Mesendoderm (in vitro differentiated cells): ENCODE results near the gene VRK1.

ENCODE experiments used
- DNase-seq: peaks from one replicate; pipeline ENCODE4 v3.0.0; 2013
- H2AK5ac ChIP-seq: 2 replicates; pipeline ENCODE4 v1.6.1; 2013; ENCODE audit warnings: low read length, inconsistent platforms
- H2BK120ac ChIP-seq: 2 replicates; pipeline ENCODE4 v1.6.1; 2013; ENCODE audit warnings: low read depth, mild to moderate bottlenecking, low read length, moderate library complexity, mixed read lengths
- H2BK15ac ChIP-seq: replicated peaks from 2 replicates; pipeline ENCODE4 v1.6.1; 2013; ENCODE audit warnings: low read depth, mild to moderate bottlenecking, moderate library complexity
- H2BK5ac ChIP-seq: 2 replicates; pipeline ENCODE4 v1.6.1; 2013; ENCODE audit warnings: low read length, inconsistent platforms
- H3K18ac ChIP-seq: 2 replicates; pipeline ENCODE4 v1.6.1; 2013; ENCODE audit warnings: mild to moderate bottlenecking, low read length, mixed read lengths
- H3K23ac ChIP-seq: one replicate; pipeline ENCODE4 v1.6.1; 2013; ENCODE audit warnings: low read length
- H3K27ac ChIP-seq: 2 replicates; pipeline ENCODE4 v1.5.1; 2013; ENCODE audit warnings: low read depth, mild to moderate bottlenecking, inconsistent platforms, low read length, moderate library complexity
- H3K27me3 ChIP-seq: 2 replicates; pipeline ENCODE4 v1.6.1; 2013; ENCODE audit warnings: low read length, control low read depth, mild to moderate bottlenecking, inconsistent platforms; ENCODE audit not compliant: insufficient read depth, poor library complexity
- H3K36me3 ChIP-seq: 2 replicates; pipeline ENCODE4 v1.6.1; 2013; ENCODE audit warnings: low read length, inconsistent platforms; ENCODE audit not compliant: control insufficient read depth, insufficient read depth
- H3K4ac ChIP-seq: one replicate; pipeline ENCODE4 v1.6.1; 2013; ENCODE audit warnings: low read depth, mild to moderate bottlenecking, low read length, moderate library complexity
- H3K4me1 ChIP-seq: 2 replicates; pipeline ENCODE4 v1.6.1; 2013; ENCODE audit warnings: low read depth, low read length, inconsistent platforms; ENCODE audit not compliant: control insufficient read depth
- H3K4me2 ChIP-seq: 2 replicates; pipeline ENCODE4 v1.6.1; 2013; ENCODE audit warnings: low read length
- H3K4me3 ChIP-seq: 2 replicates; pipeline ENCODE4 v1.5.1; 2013; ENCODE audit warnings: mild to moderate bottlenecking, low read length
- H3K56ac ChIP-seq: one replicate; pipeline ENCODE4 v1.6.1; 2013; ENCODE audit warnings: low read length
- H3K79me1 ChIP-seq: 2 replicates; pipeline ENCODE4 v1.6.1; 2013; ENCODE audit warnings: low read length, inconsistent platforms
- H3K79me2 ChIP-seq: 2 replicates; pipeline ENCODE4 v1.6.1; 2013; ENCODE audit warnings: mild to moderate bottlenecking, low read length; ENCODE audit not compliant: control insufficient read depth, insufficient read depth
- H3K9ac ChIP-seq: 2 replicates; pipeline ENCODE4 v1.6.1; 2013; ENCODE audit warnings: low read length, inconsistent platforms
- H4K5ac ChIP-seq: one replicate; pipeline ENCODE4 v1.6.1; 2013; ENCODE audit warnings: low read length
- H4K8ac ChIP-seq: one replicate; pipeline ENCODE4 v1.6.1; 2013; ENCODE audit warnings: low read depth, mild to moderate bottlenecking, control low read depth, low read length, moderate library complexity
- WGBS: extraction: QIAGEN DNeasy Blood & Tissue Kit; methylation state at CpG from one replicate; pipeline ENCODE4 v1.1.7; 2013; ENCODE audit warnings: low lambda C conversion rate, missing lambda C conversion rate; ENCODE audit not compliant: insufficient coverage; ENCODE audit errors: extremely low coverage; 5-methylcytosine and 5-hydroxymethylcytosine counted together

The VRK1 gene

GRCh38 chr14:96925422-96925821 lies 128.2 kb downstream of the VRK1 start:
- peak; percentile 48 for DNase-seq
- Histone ChIP-seq H3K9ac (no peak overlapping the region), H3K56ac (no peak overlapping the region), H2BK5ac (no peak overlapping the region), H3K23ac (no peak overlapping the region), H3K4me1 (peaks cover 4% of the 10 kb centered on the region), H3K4me2 (no peak overlapping the region), H2BK15ac (no peak overlapping the region), H2BK120ac (no peak overlapping the region), H3K36me3 (no peaks in the 10 kb centered on the region), H4K5ac (no peak overlapping the region), H3K79me2 (no peaks in the 10 kb centered on the region), H2AK5ac (no peak overlapping the region), H3K27me3 (no peaks in the 10 kb centered on the region), H3K4ac (no peak overlapping the region), H3K27ac (no peak overlapping the region), H3K18ac (no peak overlapping the region), H3K79me1 (no peaks in the 10 kb centered on the region), H4K8ac (no peak overlapping the region), H3K4me3 (no peak overlapping the region)
- no CpG with 5 or more reads among the region's 4 CpGs for WGBS

DNA sequence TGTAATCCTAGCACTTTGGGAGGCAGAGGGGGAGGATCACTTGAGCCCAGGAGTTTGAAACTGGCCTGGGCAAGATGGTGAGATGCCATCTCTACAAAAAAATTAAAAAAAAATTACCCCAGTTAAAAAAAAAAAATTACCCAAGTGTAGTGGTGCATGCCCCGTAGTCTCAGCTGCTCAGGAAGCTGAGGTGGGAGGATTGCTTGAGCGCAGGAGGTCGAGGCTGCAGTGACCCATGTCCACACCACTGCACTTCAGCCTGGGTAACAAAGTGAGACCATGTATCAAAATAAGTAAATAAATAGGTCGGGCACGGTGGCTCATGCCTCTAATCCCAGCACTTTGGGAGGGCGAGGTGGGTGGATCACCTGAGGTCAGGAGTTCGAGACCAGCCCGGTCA lies 128.8 kb downstream of the VRK1 start:
- H3K4me2 ChIP-seq: no peak overlapping the region
- H3K4me1 ChIP-seq: peaks cover 4% of the 10 kb centered on the region
- no peak overlapping the region for H2BK15ac ChIP-seq
- no peaks in the 10 kb centered on the region for H3K79me1 ChIP-seq
- H3K18ac ChIP-seq: no peak overlapping the region
- no peak overlapping the region for H3K9ac ChIP-seq
- H3K36me3 ChIP-seq: no peaks in the 10 kb centered on the region
- H3K4ac ChIP-seq: no peak overlapping the region
- WGBS: no CpG with 5 or more reads among the region's 8 CpGs
- no peaks in the 10 kb centered on the region for H3K27me3 ChIP-seq
- no peak overlapping the region for H3K27ac ChIP-seq
- no peak overlapping the region for H4K5ac ChIP-seq
- H4K8ac ChIP-seq: no peak overlapping the region
- H2BK120ac ChIP-seq: no peak overlapping the region
- H3K79me2 ChIP-seq: no peaks in the 10 kb centered on the region
- no peak for DNase-seq
- no peak overlapping the region for H3K23ac ChIP-seq
- no peak overlapping the region for H3K56ac ChIP-seq
- no peak overlapping the region for H2AK5ac ChIP-seq
- no peak overlapping the region for H2BK5ac ChIP-seq
- no peak overlapping the region for H3K4me3 ChIP-seq

DNA sequence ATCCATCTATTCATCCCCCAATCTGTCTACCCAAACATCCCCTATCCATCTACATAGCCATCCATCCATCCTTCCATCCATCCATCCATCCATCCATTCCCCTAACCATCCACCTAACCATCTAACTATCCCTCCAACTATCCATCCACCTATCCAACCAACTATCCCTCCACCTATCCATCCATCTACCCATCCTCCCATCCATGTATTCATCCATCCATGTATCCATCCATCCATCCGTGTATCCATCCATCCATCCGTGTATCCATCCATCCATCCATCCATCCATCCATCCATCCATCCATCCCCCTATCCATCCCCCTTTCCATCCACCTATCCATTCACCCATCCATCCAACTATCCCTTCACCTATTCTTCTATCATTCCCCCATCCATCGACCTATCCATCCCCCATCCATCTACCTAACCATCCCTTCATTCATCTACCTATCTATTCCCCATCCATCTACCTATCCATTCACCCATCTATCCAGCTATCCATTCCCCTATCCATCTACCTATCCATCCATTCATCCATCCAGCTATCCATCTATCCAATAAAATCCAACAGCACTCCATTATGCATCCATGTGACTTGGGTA lies 131.7 kb downstream of the VRK1 start:
- Histone ChIP-seq H3K23ac (no peak overlapping the region), H3K4me2 (no peak overlapping the region), H4K5ac (no peak overlapping the region), H2BK120ac (no peak overlapping the region), H3K56ac (no peak overlapping the region), H3K27ac (no peak overlapping the region), H2BK5ac (no peak overlapping the region), H3K27me3 (no peaks in the 10 kb centered on the region), H3K9ac (no peak overlapping the region), H3K4me3 (no peak overlapping the region), H3K4me1 (peaks cover 4% of the 10 kb centered on the region), H3K4ac (no peak overlapping the region), H3K79me1 (no peaks in the 10 kb centered on the region), H3K18ac (no peak overlapping the region), H4K8ac (no peak overlapping the region), H3K36me3 (no peaks in the 10 kb centered on the region), H3K79me2 (no peaks in the 10 kb centered on the region), H2AK5ac (no peak overlapping the region), H2BK15ac (no peak overlapping the region)
- WGBS: 100% methylated on average over 2 of the region's 3 CpGs
- DNase-seq: no peak

DNA sequence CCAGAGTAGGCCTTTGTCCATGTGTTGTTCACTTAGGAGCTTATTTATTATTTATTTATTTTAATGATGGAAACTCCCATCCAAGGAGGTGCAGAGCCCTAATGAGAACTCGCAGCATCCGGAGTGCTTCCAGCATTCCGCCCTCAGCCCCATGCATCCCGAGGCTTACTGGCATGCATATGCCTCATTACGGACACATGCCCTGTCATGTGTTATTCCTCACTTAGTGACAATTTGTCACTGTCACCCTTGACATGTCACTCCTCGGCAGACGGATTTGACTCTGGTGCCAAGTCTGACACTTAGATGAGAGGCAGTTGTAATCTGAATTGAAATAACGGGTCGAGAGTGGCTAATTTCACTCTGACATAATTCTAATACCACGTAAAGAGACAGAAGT lies 132.8 kb downstream of the VRK1 start:
- Histone ChIP-seq H3K4me1 (peaks cover 2% of the 10 kb centered on the region), H4K8ac (no peak overlapping the region), H3K79me2 (no peaks in the 10 kb centered on the region), H2BK120ac (no peak overlapping the region), H3K4me3 (no peak overlapping the region), H3K27me3 (no peaks in the 10 kb centered on the region), H2BK5ac (no peak overlapping the region), H3K36me3 (no peaks in the 10 kb centered on the region), H3K4ac (no peak overlapping the region), H3K23ac (no peak overlapping the region), H3K79me1 (no peaks in the 10 kb centered on the region), H2BK15ac (no peak overlapping the region), H4K5ac (no peak overlapping the region), H3K27ac (no peak overlapping the region), H3K9ac (no peak overlapping the region), H3K18ac (no peak overlapping the region), H3K4me2 (no peak overlapping the region), H2AK5ac (no peak overlapping the region), H3K56ac (no peak overlapping the region)
- no CpG with 5 or more reads among the region's 10 CpGs for WGBS
- no peak for DNase-seq

- no CpG with 5 or more reads among the region's 3 CpGs for WGBS
- no peak overlapping the region for H3K4ac ChIP-seq
- H3K56ac ChIP-seq: no peak overlapping the region
- H3K27ac ChIP-seq: no peak overlapping the region
- no peak overlapping the region for H2AK5ac ChIP-seq
- H3K36me3 ChIP-seq: no peaks in the 10 kb centered on the region
- no peak overlapping the region for H3K18ac ChIP-seq
- H3K4me3 ChIP-seq: no peak overlapping the region
- no peak overlapping the region for H3K4me2 ChIP-seq
- no peak overlapping the region for H4K5ac ChIP-seq
- no peaks in the 10 kb centered on the region for H3K4me1 ChIP-seq
- H3K27me3 ChIP-seq: no peaks in the 10 kb centered on the region
- no peaks in the 10 kb centered on the region for H3K79me1 ChIP-seq
- no peak overlapping the region for H4K8ac ChIP-seq
- H3K79me2 ChIP-seq: no peaks in the 10 kb centered on the region
- no peak overlapping the region for H2BK15ac ChIP-seq
- H3K23ac ChIP-seq: no peak overlapping the region
- H2BK120ac ChIP-seq: no peak overlapping the region
- no peak overlapping the region for H3K9ac ChIP-seq
- no peak overlapping the region for H2BK5ac ChIP-seq
- no peak for DNase-seq
Measured at GRCh38 chr14:96930526-96930925, 133.3 kb downstream of the VRK1 start.
